Measurements from ENCODE around the gene CREB5. TPM values are rescaled to one million over a fixed set of nuclear protein-coding genes. Genes with fewer than 3 reads are reported as not detected.

CREB5 gene
- total and polyA plus RNA-seq, 2 of the 8 experiments (the other 6 are each of a cell fraction or from before 2014, with no cell fraction given) = 2.4 to 2.7 TPM

GRCh38 chr7:28685242-28685643 lies 272.9 kb downstream of the CREB5 start:
- no peak overlapping the region for H4K91ac ChIP-seq (replicated peaks; ENCODE audit: insufficient read length, low read length)
- no peak overlapping the region for H3K4me3 ChIP-seq (ENCODE audit: extremely low read depth in 1 of 4, insufficient read depth in 2 of 4, low read depth in 3 of 4, low read length in 4 of 4)
- no peak overlapping the region for H3K23ac ChIP-seq (ENCODE audit: insufficient read length)
- H2AFZ ChIP-seq (ENCODE audit: low read length) = peak overlapping the region; percentile 52; the same call in 1 of the 2 replicates
- peak overlapping the region; percentile 56; the same call in 1 of the 2 replicates for H2BK12ac ChIP-seq (ENCODE audit: low read depth, low read length)
- H4K8ac ChIP-seq (ENCODE audit: extremely low read depth, insufficient read depth, low read length) = no peak overlapping the region
- H3K27ac ChIP-seq (ENCODE audit: low read depth, low read length) = no peak overlapping the region
- H3K56ac ChIP-seq (replicated peaks; ENCODE audit: insufficient read length, low read depth, low read length) = no peak overlapping the region
- FAIRE-seq = no peak
- no peak overlapping the region for H2BK15ac ChIP-seq (ENCODE audit: low read length)
- no peaks in the 10 kb centered on the region for H3K9me3 ChIP-seq (ENCODE audit: insufficient read depth in 2 of 2, low read depth in 1 of 2, low read length in 1 of 2)
- H2AK5ac ChIP-seq (ENCODE audit: low read depth, low read length) = no peak overlapping the region
- no peaks in the 10 kb centered on the region for H3K27me3 ChIP-seq (replicated peaks in 1 of 4; ENCODE audit: control insufficient read depth in 3 of 4, extremely low read depth in 1 of 4, insufficient read depth in 3 of 4, low read length in 3 of 4)
- peaks cover 0 to 5% (median 2%) of the 10 kb centered on the region in 4 experiments; a peak in 6 of 7 replicates for H3K4me1 ChIP-seq (replicated peaks in 1 of 4; ENCODE audit: control insufficient read depth in 3 of 4, insufficient read depth in 4 of 4, low read length in 3 of 4)
- H2BK20ac ChIP-seq (ENCODE audit: low read length) = peak overlapping the region; percentile 55; the same call in 1 of the 2 replicates
- no peaks in the 10 kb centered on the region for H3K79me2 ChIP-seq (ENCODE audit: control insufficient read depth in 1 of 2, insufficient read depth in 2 of 2, low read length in 2 of 2)
- no peak overlapping the region for H3K18ac ChIP-seq (ENCODE audit: extremely low read depth, low read length)
- TF ChIP-seq PHF8 (conservative IDR thresholded peaks at IDR 0.05; ENCODE audit: low read depth, low read length) (no peak), KDM4A (IDR thresholded peaks at IDR 0.05; ENCODE audit: low read depth, low read length, severe bottlenecking) (peak; percentile 12), YY1 (IDR thresholded peaks at IDR 0.05; ENCODE audit: low read depth, low read length) (no peak)
- H3K4ac ChIP-seq (replicated peaks; ENCODE audit: insufficient read length, low read depth, low read length) = no peak overlapping the region
- ChIA-PET POLR2A (ENCODE audit: partially characterized antibody) (interaction anchor here (0.8 to 1.2 kb wide), 4 partner anchors 9 to 16 kb away, joined by 3 to 4 read pairs (median 4); no protein-coding TSS in a partner anchor), CTCF (ENCODE audit: partially characterized antibody) (interaction anchor here (0.5 to 0.9 kb wide), 4 partner anchors 147 to 383 kb away, joined by 3 read pairs; no protein-coding TSS in a partner anchor)
- H2BK5ac ChIP-seq (ENCODE audit: low read depth, low read length) = peak overlapping the region; percentile 84; the same call in 1 of the 2 replicates
- no peak for DNase-seq (ENCODE audit: low read depth in 1 of 2, low spot score in 2 of 2)
- WGBS, 2 experiments (ENCODE audit: extremely low coverage in 1 of 2, insufficient coverage in 1 of 2, insufficient read length in 1 of 2, insufficient replicate concordance in 2 of 2, low coverage in 1 of 2, low lambda C conversion rate in 2 of 2, missing lambda C conversion rate in 1 of 2) = 81% methylated on average over 7 of the region's 7 CpGs; no CpG with 5 or more reads in 1 of the 2 experiments
- H3K4me2 ChIP-seq (ENCODE audit: insufficient read depth in 1 of 2, low read depth in 2 of 2, low read length in 2 of 2) = peak overlapping the region in 1 of 2 experiments; percentile 75; a peak in 1 of 4 replicates
- H3K79me1 ChIP-seq (ENCODE audit: low read depth, low read length) = 0 out of 2 replicates have a peak, but pooled peaks cover 2% of the 10 kb centered on the region
- no peak overlapping the region for H4K5ac ChIP-seq (ENCODE audit: insufficient read length, low read depth, low read length)
- H4K20me1 ChIP-seq (replicated peaks in 1 of 2; ENCODE audit: control insufficient read depth in 1 of 2, insufficient read depth in 2 of 2, low read length in 2 of 2) = no peaks in the 10 kb centered on the region
- peak overlapping the region in 1 of 4 experiments; percentile 20; a peak in 1 of 7 replicates for H3K9ac ChIP-seq (replicated peaks in 1 of 4; ENCODE audit: extremely low read depth in 1 of 4, low read depth in 3 of 4, low read length in 3 of 4)
- H3K36me3 ChIP-seq (ENCODE audit: control insufficient read depth in 2 of 4, insufficient read depth in 4 of 4, low read length in 3 of 4) = no peaks in the 10 kb centered on the region
- H2BK120ac ChIP-seq (replicated peaks; ENCODE audit: low read depth, low read length) = no peak overlapping the region
- peaks cover 4% of the 10 kb centered on the region for H3K23me2 ChIP-seq (ENCODE audit: low read depth, low read length)
- H3K14ac ChIP-seq (ENCODE audit: insufficient read length) = no peak overlapping the region
